GM13977 (cell line): Measurements from ENCODE around the gene LSAMP.

ENCODE experiments used
- DNase-seq: peaks from one replicate; pipeline ENCODE4 v3.0.0; 2012; ENCODE audit warnings: low spot score
- CTCF ChIP-seq: IDR thresholded peaks from 2 replicates; pipeline ENCODE4 v1.5.1; 2012; ENCODE audit warnings: mild to moderate bottlenecking, control low read depth; ENCODE audit not compliant: insufficient read depth; ENCODE audit errors: extremely low read depth, missing control alignments
- in situ Hi-C: fragments of 300-500 bp; cut with MboI; formaldehyde crosslinking; loops from one replicate; pipeline ENCODE4 v1.12.0; 2022; ENCODE audit warnings: low sequenced_read_pairs, low pct_unique_long_range_greater_than_20kb, mixed read lengths, inconsistent platforms; ENCODE audit not compliant: unreplicated experiment

The LSAMP gene

GRCh38 chr3:116240261-116240660, 205.0 kb downstream of the LSAMP start:
- TF ChIP-seq CTCF = no peak
- in situ Hi-C loops = no loop called here
- no peak for DNase-seq

- in situ Hi-C loops = no loop called here
- DNase-seq = no peak
- no peak for TF ChIP-seq CTCF
These were observed 206.3 kb downstream of the LSAMP start for GRCh38 chr3:116238846-116239565.

GRCh38 chr3:116233711-116234357, 211.5 kb downstream of the LSAMP start:
- no peak for DNase-seq
- in situ Hi-C loops = no loop called here
- no peak for TF ChIP-seq CTCF

GRCh38 chr3:116230431-116231020, 214.8 kb downstream of the LSAMP start:
- in situ Hi-C loops = no loop called here
- TF ChIP-seq CTCF = no peak
- no peak for DNase-seq

GRCh38 chr3:116226266-116226665, 219.0 kb downstream of the LSAMP start:
- no peak for TF ChIP-seq CTCF
- no peak for DNase-seq
- in situ Hi-C loops = no loop called here

- no peak for TF ChIP-seq CTCF
- DNase-seq = no peak
- in situ Hi-C loops = no loop called here
These were observed 228.5 kb downstream of the LSAMP start for GRCh38 chr3:116216761-116217160.
